Activated CD4-positive, alpha-beta T cell treated with anti-CD3 and anti-CD28 coated beads, Interleukin-2, amount 50 U/mL, for 1 hour (primary cell): ENCODE measurements around the gene DNAJC19.
"Not testable (repeated sequence)": the region's sequence is repeated elsewhere in the genome, so short reads cannot be mapped to it uniquely, and the experiment has no call there.

Source experiments
- DNase-seq: peaks from one replicate; pipeline ENCODE4 v3.0.0-alpha.2; 2020

DNAJC19 gene

GRCh38 chr3:180989291-180990163 is at the start of gene DNAJC19:
DNAJC19 (minus strand) TSS chr3:180989736; CDS start chr3:180989602, 134 bp downstream.
- peak; percentile 86 for DNase-seq

GRCh38 chr3:181030948-181031347 is 41.4 kb upstream of the DNAJC19 start:
- DNase-seq, result no peak

GRCh38 chr3:181025204-181025603 is 35.7 kb upstream of the DNAJC19 start:
- no peak for DNase-seq

- DNase-seq, result no peak
These were observed 28.2 kb upstream of the DNAJC19 start for GRCh38 chr3:181017690-181018089.

- no peak for DNase-seq
These were observed 19.7 kb upstream of the DNAJC19 start for GRCh38 chr3:181009225-181009624.

GRCh38 chr3:181008796-181009195 is 19.3 kb upstream of the DNAJC19 start:
- DNase-seq, result no peak

GRCh38 chr3:181007262-181007661 is 17.7 kb upstream of the DNAJC19 start:
- no peak for DNase-seq

- no peak for DNase-seq
These were observed 17.0 kb upstream of the DNAJC19 start for GRCh38 chr3:181006541-181006940.

- not testable (repeated sequence) for DNase-seq
These were observed 13.9 kb upstream of the DNAJC19 start for GRCh38 chr3:181003469-181003868.

- DNase-seq, result not testable (repeated sequence)
These were observed 12.8 kb upstream of the DNAJC19 start for GRCh38 chr3:181002331-181002730.

GRCh38 chr3:180996415-180996932 is 6.9 kb upstream of the DNAJC19 start:
- no peak for DNase-seq

GRCh38 chr3:180990505-180990904 is 969 bp upstream of the DNAJC19 start:
- DNase-seq, result no peak

- no peak for DNase-seq
These were observed 2.2 kb downstream of the DNAJC19 start for GRCh38 chr3:180987344-180987743.

GRCh38 chr3:180986366-180986765 is 3.2 kb downstream of the DNAJC19 start:
- DNase-seq, result not testable (repeated sequence)

- DNase-seq, result no peak
These were observed 6.4 kb downstream of the DNAJC19 start for GRCh38 chr3:180983136-180983535.

GRCh38 chr3:180981912-180982311 is 7.6 kb downstream of the DNAJC19 start:
- DNase-seq, result no peak

- DNase-seq, result no peak
These were observed 8.9 kb downstream of the DNAJC19 start for GRCh38 chr3:180980611-180981010.

- DNase-seq, result no peak
These were observed 9.6 kb downstream of the DNAJC19 start for GRCh38 chr3:180979961-180980360.

- no peak for DNase-seq
These were observed 12.0 kb downstream of the DNAJC19 start for GRCh38 chr3:180977498-180977897.

- DNase-seq, result no peak
These were observed 15.2 kb downstream of the DNAJC19 start for GRCh38 chr3:180974286-180974685.

- DNase-seq, result no peak
These were observed 16.0 kb downstream of the DNAJC19 start for GRCh38 chr3:180973543-180973942.

- no peak for DNase-seq
These were observed 18.6 kb downstream of the DNAJC19 start for GRCh38 chr3:180970931-180971330.

- no peak for DNase-seq
These were observed 27.0 kb downstream of the DNAJC19 start for GRCh38 chr3:180962530-180962929.

- no peak for DNase-seq
These were observed 28.0 kb downstream of the DNAJC19 start for GRCh38 chr3:180961552-180961951.

GRCh38 chr3:180961087-180961486 is 28.4 kb downstream of the DNAJC19 start:
- no peak for DNase-seq
